Lower leg skin (tissue), 3 donors: ENCODE measurements around the gene ZNF19.

Experiments
- CTCF ChIP-seq, 3 donors: fragments of 450-650 bp; IDR thresholded peaks; one replicate each; pipeline ENCODE4 v1.5.1; 2016; ENCODE audit warnings: antibody characterized with exemption in 3 of 3, mild to moderate bottlenecking in 3 of 3, moderate library complexity in 2 of 3
- POLR2A ChIP-seq, 2 donors: fragments of 450-650 bp; IDR thresholded peaks; one replicate each; pipeline ENCODE4 v1.6.1; 2016 to 2017; ENCODE audit warnings: antibody characterized with exemption in 2 of 2, mild to moderate bottlenecking in 1 of 2, moderate library complexity in 1 of 2

- TF ChIP-seq POLR2A (IDR thresholded peaks at IDR 0.05) (no peak), CTCF (IDR thresholded peaks at IDR 0.05) (no peak)
Measured at GRCh38 chr16:71472931-71473330, 16.2 kb downstream of the ZNF19 start.
